ENCODE data around the gene CHMP6. TPM values are rescaled to one million over a fixed set of nuclear protein-coding genes. Genes with fewer than 3 reads are reported as not detected.

The CHMP6 gene
- total and polyA plus RNA-seq, 9 of the 15 experiments (the other 6 are each of a cell fraction or from before 2014, with no cell fraction given): 0.25 to 30.4 (median 13.4) TPM

GRCh38 chr17:80946449-80946848, 45.2 kb upstream of the CHMP6 start:
- CTCF ChIA-PET (ENCODE audit: low intra/inter-chr PET ratio): no interaction called here
- no peak for ATAC-seq
- no peaks in the 10 kb centered on the region for H3K79me2 ChIP-seq (ENCODE audit: control insufficient read depth, insufficient read depth, low read length)
- peaks cover 0 to 8% of the 10 kb centered on the region in 2 experiments; a peak in 1 of 5 replicates for H3K4me1 ChIP-seq (replicated peaks in 1 of 2; ENCODE audit: control insufficient read depth in 2 of 2, insufficient read depth in 2 of 2, low read length in 2 of 2)
- H3K36me3 ChIP-seq (ENCODE audit: control insufficient read depth, insufficient read depth, low read length): peaks cover 42% of the 10 kb centered on the region; the same call in 1 of the 3 replicates
- H3K9me3 ChIP-seq (replicated peaks; ENCODE audit: control insufficient read depth, insufficient read depth, low read depth, low read length): no peaks in the 10 kb centered on the region
- no peak overlapping the region for H3K4me2 ChIP-seq (ENCODE audit: insufficient read depth, low read length)
- H3K9ac ChIP-seq (ENCODE audit: insufficient read depth in 1 of 2, low read depth in 2 of 2, low read length in 2 of 2): no peak overlapping the region
- no TSS peak for BruUV-seq (replicated peaks)
- FAIRE-seq: no peak
- H2AFZ ChIP-seq (ENCODE audit: low read depth, low read length): no peak overlapping the region
- 90% methylated on average over 8 of the region's 8 CpGs for WGBS (ENCODE audit: insufficient coverage, low coverage, missing lambda C conversion rate)
- no peaks in the 10 kb centered on the region for H4K20me1 ChIP-seq (replicated peaks; ENCODE audit: control insufficient read depth, insufficient read depth, low read length)
- peak; percentile 69 for TF ChIP-seq RBM25 (IDR thresholded peaks at IDR 0.05; ENCODE audit: low read depth, low read length, severe bottlenecking)
- no peak for TF ChIP-seq CREBBP (IDR thresholded peaks at IDR 0.05; ENCODE audit: low read depth, low read length)
- TF ChIP-seq ARHGAP35 (IDR thresholded peaks at IDR 0.05; ENCODE audit: partially characterized antibody): no peak
- TF ChIP-seq ZNF146 (CRISPR knock-in tag; IDR thresholded peaks at IDR 0.05; ENCODE audit: unreplicated experiment): peak; percentile 95
- POLR2A ChIA-PET: no interaction called here
- no peak overlapping the region for H3K27ac ChIP-seq (ENCODE audit: extremely low read depth, low read depth, low read length)
- DNase-seq (ENCODE audit: extremely low read depth in 1 of 4, low spot score in 3 of 4): no peak
- H3K27me3 ChIP-seq (ENCODE audit: control insufficient read depth in 2 of 2, insufficient read depth in 2 of 2, low read length in 2 of 2): no peaks in the 10 kb centered on the region
- in situ Hi-C loops (cut with MboI): no loop called here
- intact Hi-C loops (cut with micrococcal nuclease): no loop called here
- H3K9me1 ChIP-seq (ENCODE audit: control insufficient read depth, insufficient read depth, low read length): no peaks in the 10 kb centered on the region
- no peak overlapping the region for H3K4me3 ChIP-seq

- BruUV-seq (replicated peaks): no TSS peak
- intact Hi-C loops (cut with micrococcal nuclease): no loop called here
- Histone ChIP-seq H3K4me1 (replicated peaks in 1 of 2; ENCODE audit: control insufficient read depth in 2 of 2, insufficient read depth in 2 of 2, low read length in 2 of 2) (peaks cover 0 to 13% of the 10 kb centered on the region in 2 experiments; a peak in 1 of 5 replicates), H3K4me3 (no peak overlapping the region), H3K79me2 (ENCODE audit: control insufficient read depth, insufficient read depth, low read length) (no peaks in the 10 kb centered on the region), H3K9me1 (ENCODE audit: control insufficient read depth, insufficient read depth, low read length) (no peaks in the 10 kb centered on the region), H3K9ac (ENCODE audit: insufficient read depth in 1 of 2, low read depth in 2 of 2, low read length in 2 of 2) (no peak overlapping the region), H2AFZ (ENCODE audit: low read depth, low read length) (no peak overlapping the region), H4K20me1 (replicated peaks; ENCODE audit: control insufficient read depth, insufficient read depth, low read length) (no peaks in the 10 kb centered on the region), H3K36me3 (ENCODE audit: control insufficient read depth, insufficient read depth, low read length) (peaks cover 42% of the 10 kb centered on the region; the same call in 1 of the 3 replicates), H3K9me3 (replicated peaks; ENCODE audit: control insufficient read depth, insufficient read depth, low read depth, low read length) (no peaks in the 10 kb centered on the region), H3K4me2 (ENCODE audit: insufficient read depth, low read length) (no peak overlapping the region), H3K27me3 (ENCODE audit: control insufficient read depth in 2 of 2, insufficient read depth in 2 of 2, low read length in 2 of 2) (no peaks in the 10 kb centered on the region), H3K27ac (ENCODE audit: extremely low read depth, low read depth, low read length) (no peak overlapping the region)
- ChIA-PET POLR2A (interaction anchor here (0.5 kb wide), 1 partner anchor 144 kb away, joined by 3 read pairs; no protein-coding TSS in a partner anchor), CTCF (ENCODE audit: low intra/inter-chr PET ratio) (no interaction called here)
- in situ Hi-C loops (cut with MboI): no loop called here
- 81% methylated on average over 16 of the region's 21 CpGs for WGBS (ENCODE audit: insufficient coverage, low coverage, missing lambda C conversion rate)
- no peak for FAIRE-seq
- DNase-seq (ENCODE audit: extremely low read depth in 1 of 4, low spot score in 3 of 4): no peak
- TF ChIP-seq ELF1 (tag; IDR thresholded peaks at IDR 0.05): no peak
- ATAC-seq: no peak
Observed at GRCh38 chr17:80947200-80947940, 44.3 kb upstream of the CHMP6 start.
